ENCODE results near the gene FNIP1.
"Not testable (repeated sequence)": the region's sequence is repeated elsewhere in the genome, so short reads cannot be mapped to it uniquely, and the experiment has no call there.

Gene FNIP1

GRCh38 chr5:131717164-131717563 lies 79.7 kb downstream of the FNIP1 start:
- H3K27me3 ChIP-seq (ENCODE audit: control insufficient read depth in 5 of 5, insufficient read depth in 4 of 5, low read length in 5 of 5); H3K9ac ChIP-seq (ENCODE audit: low read length in 5 of 5); H3K27ac ChIP-seq (ENCODE audit: low read depth, low read length); H3K9me3 ChIP-seq (ENCODE audit: control insufficient read depth in 5 of 5, low read length in 5 of 5); H3K4me1 ChIP-seq (ENCODE audit: control insufficient read depth in 5 of 5, insufficient read depth in 5 of 5, low read length in 5 of 5); H3K4me3 ChIP-seq (ENCODE audit: low read depth in 1 of 5, low read length in 5 of 5): not testable (repeated sequence)
- peaks cover 17 to 33% (median 23%) of the 10 kb centered on the region in 5 donors for H3K36me3 ChIP-seq (ENCODE audit: control insufficient read depth in 5 of 5, insufficient read depth in 5 of 5, low read length in 5 of 5)

- Histone ChIP-seq H3K4me3 (ENCODE audit: low read depth in 1 of 5, low read length in 5 of 5) (no peak overlapping the region), H3K36me3 (ENCODE audit: control insufficient read depth in 5 of 5, insufficient read depth in 5 of 5, low read length in 5 of 5) (peaks cover 17 to 37% (median 23%) of the 10 kb centered on the region in 5 donors), H3K9ac (ENCODE audit: low read length in 5 of 5) (no peak overlapping the region), H3K4me1 (ENCODE audit: control insufficient read depth in 5 of 5, insufficient read depth in 5 of 5, low read length in 5 of 5) (no peaks in the 10 kb centered on the region), H3K27me3 (ENCODE audit: control insufficient read depth in 5 of 5, insufficient read depth in 4 of 5, low read length in 5 of 5) (no peaks in the 10 kb centered on the region), H3K27ac (ENCODE audit: low read depth, low read length) (no peak overlapping the region), H3K9me3 (ENCODE audit: control insufficient read depth in 5 of 5, low read length in 5 of 5) (peaks cover 0 to 10% (median 0%) of the 10 kb centered on the region in 5 donors)
Observed at GRCh38 chr5:131716650-131717049, 80.2 kb downstream of the FNIP1 start.

GRCh38 chr5:131710391-131710790 lies 86.4 kb downstream of the FNIP1 start:
- Histone ChIP-seq H3K9ac (ENCODE audit: low read length in 5 of 5) (no peak overlapping the region), H3K9me3 (ENCODE audit: control insufficient read depth in 5 of 5, low read length in 5 of 5) (no peaks in the 10 kb centered on the region), H3K4me1 (ENCODE audit: control insufficient read depth in 5 of 5, insufficient read depth in 5 of 5, low read length in 5 of 5) (no peaks in the 10 kb centered on the region), H3K4me3 (ENCODE audit: low read depth in 1 of 5, low read length in 5 of 5) (no peak overlapping the region), H3K36me3 (ENCODE audit: control insufficient read depth in 5 of 5, insufficient read depth in 5 of 5, low read length in 5 of 5) (peaks cover 24 to 50% (median 43%) of the 10 kb centered on the region in 5 donors), H3K27ac (ENCODE audit: low read depth, low read length) (no peak overlapping the region), H3K27me3 (ENCODE audit: control insufficient read depth in 5 of 5, insufficient read depth in 4 of 5, low read length in 5 of 5) (no peaks in the 10 kb centered on the region)

- Histone ChIP-seq H3K27ac (ENCODE audit: low read depth, low read length) (no peak overlapping the region), H3K4me3 (ENCODE audit: low read depth in 1 of 5, low read length in 5 of 5) (no peak overlapping the region), H3K9ac (ENCODE audit: low read length in 5 of 5) (no peak overlapping the region), H3K9me3 (ENCODE audit: control insufficient read depth in 5 of 5, low read length in 5 of 5) (no peaks in the 10 kb centered on the region), H3K27me3 (ENCODE audit: control insufficient read depth in 5 of 5, insufficient read depth in 4 of 5, low read length in 5 of 5) (no peaks in the 10 kb centered on the region), H3K4me1 (ENCODE audit: control insufficient read depth in 5 of 5, insufficient read depth in 5 of 5, low read length in 5 of 5) (no peaks in the 10 kb centered on the region), H3K36me3 (ENCODE audit: control insufficient read depth in 5 of 5, insufficient read depth in 5 of 5, low read length in 5 of 5) (peaks cover 26 to 56% (median 42%) of the 10 kb centered on the region in 5 donors)
Observed at GRCh38 chr5:131709043-131709442, 87.8 kb downstream of the FNIP1 start.

- no peaks in the 10 kb centered on the region for H3K9me3 ChIP-seq (ENCODE audit: control insufficient read depth in 5 of 5, low read length in 5 of 5)
- H3K4me1 ChIP-seq (ENCODE audit: control insufficient read depth in 5 of 5, insufficient read depth in 5 of 5, low read length in 5 of 5): no peaks in the 10 kb centered on the region
- no peak overlapping the region for H3K4me3 ChIP-seq (ENCODE audit: low read depth in 1 of 5, low read length in 5 of 5)
- no peak overlapping the region for H3K9ac ChIP-seq (ENCODE audit: low read length in 5 of 5)
- H3K27ac ChIP-seq (ENCODE audit: low read depth, low read length): no peak overlapping the region
- no peaks in the 10 kb centered on the region for H3K27me3 ChIP-seq (ENCODE audit: control insufficient read depth in 5 of 5, insufficient read depth in 4 of 5, low read length in 5 of 5)
- H3K36me3 ChIP-seq (ENCODE audit: control insufficient read depth in 5 of 5, insufficient read depth in 5 of 5, low read length in 5 of 5): peaks cover 44 to 68% (median 65%) of the 10 kb centered on the region in 5 donors
Observed at GRCh38 chr5:131706281-131706680, 90.5 kb downstream of the FNIP1 start.

GRCh38 chr5:131694926-131695325 lies 101.9 kb downstream of the FNIP1 start:
- no peaks in the 10 kb centered on the region for H3K27me3 ChIP-seq (ENCODE audit: control insufficient read depth in 5 of 5, insufficient read depth in 4 of 5, low read length in 5 of 5)
- peaks cover 0 to 4% (median 0%) of the 10 kb centered on the region in 5 donors for H3K9me3 ChIP-seq (ENCODE audit: control insufficient read depth in 5 of 5, low read length in 5 of 5)
- H3K27ac ChIP-seq (ENCODE audit: low read depth, low read length): no peak overlapping the region
- no peak overlapping the region for H3K9ac ChIP-seq (ENCODE audit: low read length in 5 of 5)
- H3K4me1 ChIP-seq (ENCODE audit: control insufficient read depth in 5 of 5, insufficient read depth in 5 of 5, low read length in 5 of 5): no peaks in the 10 kb centered on the region
- no peak overlapping the region for H3K4me3 ChIP-seq (ENCODE audit: low read depth in 1 of 5, low read length in 5 of 5)
- H3K36me3 ChIP-seq (ENCODE audit: control insufficient read depth in 5 of 5, insufficient read depth in 5 of 5, low read length in 5 of 5): peaks cover 16 to 48% (median 24%) of the 10 kb centered on the region in 5 donors

- Histone ChIP-seq H3K9me3 (ENCODE audit: control insufficient read depth in 5 of 5, low read length in 5 of 5) (peaks cover 0 to 4% (median 0%) of the 10 kb centered on the region in 5 donors), H3K27me3 (ENCODE audit: control insufficient read depth in 5 of 5, insufficient read depth in 4 of 5, low read length in 5 of 5) (no peaks in the 10 kb centered on the region), H3K9ac (ENCODE audit: low read length in 5 of 5) (no peak overlapping the region), H3K4me3 (ENCODE audit: low read depth in 1 of 5, low read length in 5 of 5) (no peak overlapping the region), H3K36me3 (ENCODE audit: control insufficient read depth in 5 of 5, insufficient read depth in 5 of 5, low read length in 5 of 5) (peaks cover 15 to 50% (median 23%) of the 10 kb centered on the region in 5 donors), H3K27ac (ENCODE audit: low read depth, low read length) (no peak overlapping the region), H3K4me1 (ENCODE audit: control insufficient read depth in 5 of 5, insufficient read depth in 5 of 5, low read length in 5 of 5) (no peaks in the 10 kb centered on the region)
Observed at GRCh38 chr5:131693894-131694293, 102.9 kb downstream of the FNIP1 start.

- H3K9me3 ChIP-seq (ENCODE audit: control insufficient read depth in 5 of 5, low read length in 5 of 5): no peaks in the 10 kb centered on the region
- no peak overlapping the region for H3K27ac ChIP-seq (ENCODE audit: low read depth, low read length)
- H3K4me3 ChIP-seq (ENCODE audit: low read depth in 1 of 5, low read length in 5 of 5): no peak overlapping the region
- no peak overlapping the region for H3K9ac ChIP-seq (ENCODE audit: low read length in 5 of 5)
- H3K4me1 ChIP-seq (ENCODE audit: control insufficient read depth in 5 of 5, insufficient read depth in 5 of 5, low read length in 5 of 5): peaks cover 0 to 14% (median 7%) of the 10 kb centered on the region in 5 donors
- peaks cover 4 to 22% (median 13%) of the 10 kb centered on the region in 5 donors for H3K36me3 ChIP-seq (ENCODE audit: control insufficient read depth in 5 of 5, insufficient read depth in 5 of 5, low read length in 5 of 5)
- H3K27me3 ChIP-seq (ENCODE audit: control insufficient read depth in 5 of 5, insufficient read depth in 4 of 5, low read length in 5 of 5): no peaks in the 10 kb centered on the region
Observed at GRCh38 chr5:131685516-131686171, 111.2 kb downstream of the FNIP1 start.

- no peaks in the 10 kb centered on the region for H3K9me3 ChIP-seq (ENCODE audit: control insufficient read depth in 5 of 5, low read length in 5 of 5)
- peak overlapping the region in 1 of 5 donors; percentile 24 for H3K9ac ChIP-seq (ENCODE audit: low read length in 5 of 5)
- H3K27me3 ChIP-seq (ENCODE audit: control insufficient read depth in 5 of 5, insufficient read depth in 4 of 5, low read length in 5 of 5): no peaks in the 10 kb centered on the region
- peaks cover 0 to 14% (median 7%) of the 10 kb centered on the region in 5 donors for H3K4me1 ChIP-seq (ENCODE audit: control insufficient read depth in 5 of 5, insufficient read depth in 5 of 5, low read length in 5 of 5)
- H3K4me3 ChIP-seq (ENCODE audit: low read depth in 1 of 5, low read length in 5 of 5): no peak overlapping the region
- peaks cover 0 to 16% (median 10%) of the 10 kb centered on the region in 5 donors for H3K36me3 ChIP-seq (ENCODE audit: control insufficient read depth in 5 of 5, insufficient read depth in 5 of 5, low read length in 5 of 5)
- no peak overlapping the region for H3K27ac ChIP-seq (ENCODE audit: low read depth, low read length)
Observed at GRCh38 chr5:131684595-131684994, 112.2 kb downstream of the FNIP1 start.

- Histone ChIP-seq H3K4me3 (ENCODE audit: low read depth in 1 of 5, low read length in 5 of 5) (no peak overlapping the region), H3K9me3 (ENCODE audit: control insufficient read depth in 5 of 5, low read length in 5 of 5) (no peaks in the 10 kb centered on the region), H3K4me1 (ENCODE audit: control insufficient read depth in 5 of 5, insufficient read depth in 5 of 5, low read length in 5 of 5) (peaks cover 0 to 14% (median 7%) of the 10 kb centered on the region in 5 donors), H3K9ac (ENCODE audit: low read length in 5 of 5) (no peak overlapping the region), H3K27ac (ENCODE audit: low read depth, low read length) (no peak overlapping the region), H3K36me3 (ENCODE audit: control insufficient read depth in 5 of 5, insufficient read depth in 5 of 5, low read length in 5 of 5) (peaks cover under 1 to 15% (median 12%) of the 10 kb centered on the region in 5 donors), H3K27me3 (ENCODE audit: control insufficient read depth in 5 of 5, insufficient read depth in 4 of 5, low read length in 5 of 5) (no peaks in the 10 kb centered on the region)
Observed at GRCh38 chr5:131684051-131684450, 112.8 kb downstream of the FNIP1 start.
